Lung (tissue), 12 donors: ENCODE data around the gene MPIG6B. TPM values are rescaled to one million over a fixed set of nuclear protein-coding genes. Genes with fewer than 3 reads are reported as not detected.

Source experiments
- ATAC-seq: fragments of 200-7000 bp; cut with Tn5 transposase; one replicate; pipeline ENCODE4 v1.9.1; 2020; ENCODE audit warnings: moderate number of reproducible peaks; ENCODE audit not compliant: insufficient read depth, low FRiP score
- DNase-seq, 3 donors: peaks; one replicate each; pipeline ENCODE4 v3.0.0-alpha.2; 2013 to 2017
- H3K27ac ChIP-seq, 2 donors: one replicate each; pipeline ENCODE4 v1.5.1; 2013; ENCODE audit warnings: mild to moderate bottlenecking in 2 of 2, moderate library complexity in 2 of 2, control low read depth in 1 of 2, inconsistent platforms in 1 of 2, low read depth in 1 of 2, low read length in 1 of 2
- H3K27me3 ChIP-seq, 3 donors: one replicate each; pipeline ENCODE4 v1.5.1; 2013; ENCODE audit warnings: low read length in 2 of 3; ENCODE audit not compliant: control insufficient read depth in 3 of 3, insufficient read depth in 3 of 3
- H3K36me3 ChIP-seq, 4 donors: one replicate each; pipeline ENCODE4 v1.5.1; 2013; ENCODE audit warnings: low read length in 4 of 4, mild to moderate bottlenecking in 1 of 4, moderate library complexity in 1 of 4; ENCODE audit not compliant: control insufficient read depth in 4 of 4, insufficient read depth in 4 of 4
- H3K4me1 ChIP-seq, 5 donors: one replicate each; pipeline ENCODE4 v1.5.1; 2013; ENCODE audit warnings: low read length in 5 of 5, mild to moderate bottlenecking in 2 of 5, moderate library complexity in 1 of 5; ENCODE audit not compliant: control insufficient read depth in 5 of 5, insufficient read depth in 5 of 5
- H3K4me3 ChIP-seq: one replicate; pipeline ENCODE4 v1.5.1; 2013; ENCODE audit warnings: mild to moderate bottlenecking, control low read depth, moderate library complexity
- H3K9ac ChIP-seq, 2 donors: one replicate each; pipeline ENCODE4 v1.5.1; 2013; ENCODE audit warnings: low read length in 2 of 2, control low read depth in 1 of 2; ENCODE audit not compliant: insufficient read depth in 1 of 2
- H3K9me3 ChIP-seq, 4 donors: one replicate each; pipeline ENCODE4 v1.5.1; 2013; ENCODE audit warnings: low read length in 3 of 4, mild to moderate bottlenecking in 1 of 4, moderate library complexity in 1 of 4; ENCODE audit not compliant: control insufficient read depth in 4 of 4, insufficient read depth in 3 of 4
- CTCF ChIP-seq: IDR thresholded peaks from 2 replicates; pipeline ENCODE4 v1.5.1; 2012; ENCODE audit warnings: mild to moderate bottlenecking; ENCODE audit errors: control extremely low read depth, extremely low read depth
- WGBS, 2 donors: extraction: QIAGEN DNeasy Blood & Tissue Kit; methylation state at CpG; one replicate each; pipeline ENCODE4 v1.1.7; 2013; 5-methylcytosine and 5-hydroxymethylcytosine counted together
- polyA plus RNA-seq, 2 donors: library from polyadenylated mRNA; stranded (reverse); fragments of 200-250 nt; gene quantifications; one replicate each; pipeline ENCODE4 v1.2.1, GENCODE V29; 2013
- total RNA-seq, 2 donors: library from RNA; depleted of rRNA in 1 of 2; stranded (reverse); fragments of >200 nt in 1 of 2; gene quantifications; one replicate each; pipeline ENCODE4 v1.2.1, GENCODE V29; 2014 to 2021
- donor health status: control.
- donor health status: control.
- donor health status: Bipolar disorder and iron deficiency.
- donor health status: healthy.
- donor health status: DM: yes; HTN: yes; CAD: no.

The MPIG6B gene
- total and polyA plus RNA-seq, 4 donors, result 0.45 to 2.3 (median 0.86) TPM

GRCh38 chr6:31721351-31722020, 1.7 kb upstream of the MPIG6B start, which contains the start of gene LY6G6C:
Gene LY6G6C (minus strand): TSS chr6:31721746. CDS start chr6:31721679, 67 bp downstream.
- peaks cover 0 to 9% (median 6%) of the 10 kb centered on the region in 4 donors for H3K36me3 ChIP-seq
- H3K27ac ChIP-seq, result no peak within 1 kb of the TSS
- no peak within 1 kb of the TSS for H3K9ac ChIP-seq
- WGBS, 2 donors, result 93 to 94% methylated on average over 4 of the region's 4 CpGs
- H3K9me3 ChIP-seq, result no peaks in the 10 kb centered on the region
- no peak for ATAC-seq
- no peaks in the 10 kb centered on the region for H3K27me3 ChIP-seq
- no peak within 1 kb of the TSS for H3K4me3 ChIP-seq
- H3K4me1 ChIP-seq, result peaks cover 0 to 17% (median 0%) of the 10 kb centered on the region in 5 donors
- no peak for TF ChIP-seq CTCF
- no peak for DNase-seq

GRCh38 chr6:31722173-31722572, 1.0 kb upstream of the MPIG6B start:
- 93% methylated on average over 3 of the region's 3 CpGs for WGBS, 2 donors
- DNase-seq, result no peak
- ATAC-seq, result no peak
- Histone ChIP-seq H3K36me3 (peaks cover 0 to 16% (median 10%) of the 10 kb centered on the region in 4 donors), H3K27ac (no peak overlapping the region), H3K27me3 (no peaks in the 10 kb centered on the region), H3K4me1 (peaks cover 0 to 17% (median 0%) of the 10 kb centered on the region in 5 donors), H3K4me3 (no peak overlapping the region), H3K9me3 (no peaks in the 10 kb centered on the region), H3K9ac (no peak overlapping the region)
- TF ChIP-seq CTCF, result no peak

- Histone ChIP-seq H3K27ac (no peak overlapping the region), H3K9ac (no peak overlapping the region), H3K4me3 (no peak overlapping the region), H3K36me3 (peaks cover 0 to 26% (median 16%) of the 10 kb centered on the region in 4 donors), H3K27me3 (no peaks in the 10 kb centered on the region), H3K9me3 (no peaks in the 10 kb centered on the region), H3K4me1 (peaks cover 0 to 16% (median 6%) of the 10 kb centered on the region in 5 donors)
- ATAC-seq (no peak), DNase-seq (no peak)
- WGBS, 2 donors, result 93% methylated on average over 25 of the region's 25 CpGs
- no peak for TF ChIP-seq CTCF
These were observed 963 bp downstream of the MPIG6B start for GRCh38 chr6:31723980-31724691.
